WTC11 (cell line): ENCODE results near the gene RPAIN. TPM values are rescaled to one million over a fixed set of nuclear protein-coding genes. Genes with fewer than 3 reads are reported as not detected.

ENCODE experiments used
- ATAC-seq: fragments of 200-7000 bp; cut with Tn5 transposase; 2 replicates; pipeline ENCODE4 v1.10.0; 2021; ENCODE audit warnings: mild to moderate bottlenecking, moderate library complexity
- CTCF ChIA-PET: fragments of 300-600 bp; sonication (Branson Sonifier 250); formaldehyde crosslinking; loops from one replicate; lab custom pipeline; 2021; ENCODE audit warnings: antibody characterized with exemption; lab: Charles Lee
- POLR2A ChIA-PET: fragments of 350-600 bp; sonication (Branson Sonifier 250); formaldehyde crosslinking; loops from one replicate; lab custom pipeline; 2021; ENCODE audit warnings: antibody characterized with exemption; lab: Charles Lee
- DNase-seq: peaks from one replicate; pipeline ENCODE4 v3.0.0; 2021; ENCODE audit warnings: low spot score
- H3K27ac Mint-ChIP-seq: 2 replicates; pipeline ENCODE4 v1.8.0; 2021; ENCODE audit warnings: mixed read lengths
- H3K27me3 Mint-ChIP-seq: 2 replicates; pipeline ENCODE4 v1.8.0; 2021; ENCODE audit warnings: low read depth, mild to moderate bottlenecking, moderate library complexity, mixed read lengths
- H3K36me3 Mint-ChIP-seq: 2 replicates; pipeline ENCODE4 v1.8.0; 2021; ENCODE audit warnings: mixed read lengths
- H3K4me1 Mint-ChIP-seq: 2 replicates; pipeline ENCODE4 v1.8.0; 2022; ENCODE audit warnings: mixed read lengths
- H3K4me3 Mint-ChIP-seq: 2 replicates; pipeline ENCODE4 v1.8.0; 2021; ENCODE audit warnings: mild to moderate bottlenecking, moderate library complexity, mixed read lengths
- H3K9me3 Mint-ChIP-seq: 2 replicates; pipeline ENCODE4 v1.8.0; 2021; ENCODE audit warnings: mixed read lengths
- CREM ChIP-seq: sonication (generic); formaldehyde crosslinking; IDR thresholded peaks from 2 replicates; pipeline ENCODE4 v1.8.1; 2022; ENCODE audit warnings: mild to moderate bottlenecking, missing genetic modification reagents, moderate library complexity
- EMX1 ChIP-seq: fragments of 250-450 bp; sonication (Bioruptor Pico); IDR thresholded peaks from 2 replicates; pipeline ENCODE4 v1.8.0; 2021; ENCODE audit warnings: mild to moderate bottlenecking
- FOXK1 ChIP-seq: sonication (generic); formaldehyde crosslinking; IDR thresholded peaks from 2 replicates; pipeline ENCODE4 v1.8.0; 2022; ENCODE audit warnings: mild to moderate bottlenecking, moderate library complexity, missing genetic modification reagents
- GABPB1 ChIP-seq: sonication (generic); formaldehyde crosslinking; IDR thresholded peaks from 2 replicates; pipeline ENCODE4 v1.8.1; 2023; ENCODE audit warnings: mild to moderate bottlenecking, missing genetic modification reagents
- JAZF1 ChIP-seq: fragments of 250-450 bp; sonication (Bioruptor Pico); IDR thresholded peaks from 2 replicates; pipeline ENCODE4 v1.9.0; 2021; ENCODE audit warnings: moderate library complexity, mild to moderate bottlenecking, inconsistent platforms
- JUN ChIP-seq: sonication (generic); formaldehyde crosslinking; IDR thresholded peaks from 2 replicates; pipeline ENCODE4 v1.8.0; 2023; ENCODE audit warnings: mild to moderate bottlenecking, missing genetic modification reagents
- OVOL2 ChIP-seq: fragments of 250-450 bp; sonication (Bioruptor Pico); IDR thresholded peaks from 2 replicates; pipeline ENCODE4 v1.9.0; 2021; ENCODE audit warnings: mild to moderate bottlenecking, borderline replicate concordance
- SMAD3 ChIP-seq: sonication (generic); formaldehyde crosslinking; IDR thresholded peaks from 2 replicates; pipeline ENCODE4 v1.8.0; 2022; ENCODE audit warnings: missing genetic modification reagents, mild to moderate bottlenecking, borderline replicate concordance
- SOX15 ChIP-seq: fragments of 250-450 bp; sonication (Bioruptor Pico); IDR thresholded peaks from 2 replicates; pipeline ENCODE4 v1.9.0; 2021; ENCODE audit warnings: mild to moderate bottlenecking
- ZNF121 ChIP-seq: sonication (generic); formaldehyde crosslinking; IDR thresholded peaks from 2 replicates; pipeline ENCODE4 v1.8.0; 2023; ENCODE audit warnings: missing genetic modification reagents
- ZNF281 ChIP-seq: sonication (generic); formaldehyde crosslinking; IDR thresholded peaks from 2 replicates; pipeline ENCODE4 v1.8.0; 2023; ENCODE audit warnings: mild to moderate bottlenecking, missing genetic modification reagents
- ZNF317 ChIP-seq: sonication (generic); formaldehyde crosslinking; IDR thresholded peaks from 2 replicates; pipeline ENCODE4 v1.8.1; 2023; ENCODE audit warnings: low read depth, mild to moderate bottlenecking, moderate library complexity, missing genetic modification reagents, borderline replicate concordance
- ZNF532 ChIP-seq: fragments of 250-450 bp; sonication (Bioruptor Pico); IDR thresholded peaks from 2 replicates; pipeline ENCODE4 v1.9.0; 2021; ENCODE audit warnings: mild to moderate bottlenecking, borderline replicate concordance
- ZNF671 ChIP-seq: fragments of 250-450 bp; sonication (Bioruptor Pico); IDR thresholded peaks from 2 replicates; pipeline ENCODE4 v1.8.0; 2021; ENCODE audit warnings: mild to moderate bottlenecking
- total RNA-seq: library from RNA; stranded (reverse); gene quantifications from 3 replicates; pipeline ENCODE4 v1.2.3, GENCODE V29; 2021
- TF ChIP-seq, protein P1 (sequence below): fragments of 250-450 bp; sonication (Bioruptor Pico); IDR thresholded peaks from 2 replicates; pipeline ENCODE4 v1.9.0; 2021; ENCODE audit warnings: moderate library complexity, mild to moderate bottlenecking, inconsistent platforms, borderline replicate concordance
- TF ChIP-seq, protein P2 (sequence below): sonication (generic); formaldehyde crosslinking; conservative IDR thresholded peaks from 2 replicates; pipeline ENCODE4 v1.8.1; 2022; ENCODE audit warnings: mild to moderate bottlenecking, missing genetic modification reagents

RPAIN gene
- total RNA-seq, 1 experiment from 2014 or later = 67.8 TPM

DNA sequence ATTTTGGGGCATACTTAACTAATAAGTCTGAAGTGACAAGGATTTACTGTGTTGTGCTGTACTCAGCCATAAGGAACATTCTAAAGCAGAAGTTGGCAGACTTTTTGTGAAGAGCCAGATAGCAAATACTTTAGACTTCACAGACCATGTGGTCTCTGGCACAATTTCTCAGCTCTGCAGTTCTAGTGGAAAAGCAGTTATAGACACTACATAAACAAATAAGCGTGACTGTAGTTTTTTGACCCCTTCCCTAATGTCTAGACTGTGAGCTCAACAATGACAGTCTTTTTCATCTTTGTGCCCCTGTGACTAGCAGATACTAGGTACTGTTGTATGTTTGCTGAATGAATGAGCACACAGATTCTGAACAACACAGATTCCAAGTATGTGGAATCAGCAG is 4.9 kb downstream of the RPAIN start (continued):
- no peak for TF ChIP-seq ZNF317 (CRISPR knock-in tag)
- TF ChIP-seq, all 79 proteins: peak for 0

DNA sequence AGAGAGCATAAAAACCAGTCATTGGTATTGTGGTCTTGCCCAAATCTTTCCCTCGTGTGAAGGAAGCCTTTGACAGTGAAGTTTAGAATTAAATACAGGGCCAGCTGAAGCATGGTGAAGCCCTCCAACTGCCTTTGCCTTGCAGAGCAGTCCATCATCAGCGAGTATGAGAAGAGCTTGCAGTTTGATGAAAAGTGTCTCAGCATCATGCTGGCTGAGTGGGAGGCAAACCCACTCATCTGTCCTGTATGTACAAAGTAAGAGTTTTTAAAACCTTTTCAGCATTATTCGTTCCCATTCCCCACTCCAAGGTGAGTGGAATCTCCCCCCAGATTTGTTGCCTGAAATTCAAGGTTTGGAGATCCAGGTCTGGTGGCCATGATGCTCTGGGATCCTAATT is 5.8 kb downstream of the RPAIN start:
- H3K27ac Mint-ChIP-seq = no peak overlapping the region
- POLR2A ChIA-PET = no interaction called here
- peaks cover 7% of the 10 kb centered on the region for H3K4me1 Mint-ChIP-seq
- DNase-seq (no peak), ATAC-seq (no peak)
- no peaks in the 10 kb centered on the region for H3K9me3 Mint-ChIP-seq
- CTCF ChIA-PET = interaction anchor here (0.7 to 1.2 kb wide), 2 partner anchors 13 to 19 kb away, joined by 3 read pairs; partner anchors contain the start of gene C1QBP
- peaks cover 73% of the 10 kb centered on the region for H3K36me3 Mint-ChIP-seq
- H3K4me3 Mint-ChIP-seq = no peak overlapping the region
- no peak for TF ChIP-seq ZNF671 (CRISPR knock-in tag)
- TF ChIP-seq, all 79 proteins: peak for 0
- H3K27me3 Mint-ChIP-seq = no peaks in the 10 kb centered on the region

GRCh38 chr17:5429191-5429887 is 9.4 kb downstream of the RPAIN start:
- ATAC-seq (no peak), DNase-seq (no peak)
- no peaks in the 10 kb centered on the region for H3K4me1 Mint-ChIP-seq
- no peak overlapping the region for H3K4me3 Mint-ChIP-seq
- TF ChIP-seq, protein P1, sequence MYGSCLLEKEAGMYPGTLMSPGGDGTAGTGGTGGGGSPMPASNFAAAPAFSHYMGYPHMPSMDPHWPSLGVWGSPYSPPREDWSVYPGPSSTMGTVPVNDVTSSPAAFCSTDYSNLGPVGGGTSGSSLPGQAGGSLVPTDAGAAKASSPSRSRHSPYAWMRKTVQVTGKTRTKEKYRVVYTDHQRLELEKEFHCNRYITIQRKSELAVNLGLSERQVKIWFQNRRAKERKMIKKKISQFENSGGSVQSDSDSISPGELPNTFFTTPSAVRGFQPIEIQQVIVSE (CRISPR knock-in tag) = no peak
- TF ChIP-seq CREM (CRISPR knock-in tag) = no peak
- no peak for TF ChIP-seq GABPB1
- TF ChIP-seq JUN = no peak
- no peak for TF ChIP-seq SMAD3
- no peak for TF ChIP-seq ZNF121
- no peak for TF ChIP-seq EMX1 (CRISPR knock-in tag)
- TF ChIP-seq FOXK1 (CRISPR knock-in tag) = no peak
- TF ChIP-seq OVOL2 = no peak
- TF ChIP-seq ZNF281 (CRISPR knock-in tag) = no peak
- TF ChIP-seq, protein P2, sequence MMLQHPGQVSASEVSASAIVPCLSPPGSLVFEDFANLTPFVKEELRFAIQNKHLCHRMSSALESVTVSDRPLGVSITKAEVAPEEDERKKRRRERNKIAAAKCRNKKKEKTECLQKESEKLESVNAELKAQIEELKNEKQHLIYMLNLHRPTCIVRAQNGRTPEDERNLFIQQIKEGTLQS (CRISPR knock-in tag) = no peak
- no peak for TF ChIP-seq JAZF1 (CRISPR knock-in tag)
- no peak for TF ChIP-seq ZNF532 (CRISPR knock-in tag)
- no peak for TF ChIP-seq SOX15
- no peaks in the 10 kb centered on the region for H3K9me3 Mint-ChIP-seq
- H3K36me3 Mint-ChIP-seq = peaks cover 85% of the 10 kb centered on the region
- no peaks in the 10 kb centered on the region for H3K27me3 Mint-ChIP-seq
- ChIA-PET CTCF (interaction anchor here (4.2 kb wide), 1 partner anchor 10 kb away, joined by 31 read pairs; the partner anchor contains the start of gene C1QBP), POLR2A (interaction anchor here (0.9 kb wide), 1 partner anchor 10 kb away, joined by 3 read pairs; the partner anchor contains the start of gene NUP88)
- no peak overlapping the region for H3K27ac Mint-ChIP-seq
